Smooth muscle cell (in vitro differentiated cells): Measurements from ENCODE around the gene DACT2. TPM values are rescaled to one million over a fixed set of nuclear protein-coding genes. Genes with fewer than 3 reads are reported as not detected.

Experiments
- DNase-seq: peaks from one replicate; lab custom pipeline; 2025; ENCODE audit not compliant: unreplicated experiment; lab: John Stamatoyannopoulos, UW
- H2AFZ ChIP-seq: fragments of 200-600 bp; sonication (generic); 2 replicates; pipeline ENCODE4 v1.6.0; 2016; ENCODE audit warnings: antibody characterized with exemption, low read depth, mild to moderate bottlenecking
- H3F3A ChIP-seq: fragments of 200-600 bp; sonication (generic); 2 replicates; pipeline ENCODE4 v1.6.0; 2017; ENCODE audit warnings: antibody characterized with exemption, low read depth
- H3K27ac ChIP-seq: fragments of 200-600 bp; sonication (generic); 2 replicates; pipeline ENCODE4 v1.5.1; 2016; ENCODE audit warnings: low read depth, mild to moderate bottlenecking
- H3K27me3 ChIP-seq: fragments of 200-600 bp; sonication (generic); 2 replicates; pipeline ENCODE4 v1.6.1; 2016; ENCODE audit warnings: low read depth, mild to moderate bottlenecking
- H3K36me3 ChIP-seq: fragments of 200-600 bp; sonication (generic); 2 replicates; pipeline ENCODE4 v1.5.1; 2016; ENCODE audit warnings: low read depth
- H3K4me1 ChIP-seq: fragments of 200-600 bp; sonication (generic); 2 replicates; pipeline ENCODE4 v1.5.1; 2016; ENCODE audit warnings: low read depth
- H3K4me2 ChIP-seq: fragments of 200-600 bp; sonication (generic); 2 replicates; pipeline ENCODE4 v1.6.0; 2016; ENCODE audit warnings: mild to moderate bottlenecking
- H3K4me3 ChIP-seq: fragments of 200-600 bp; sonication (generic); 2 replicates; pipeline ENCODE4 v1.5.1; 2016; ENCODE audit warnings: mild to moderate bottlenecking
- H3K79me2 ChIP-seq: fragments of 200-600 bp; sonication (generic); 2 replicates; pipeline ENCODE4 v1.6.0; 2016; ENCODE audit warnings: low read depth, mild to moderate bottlenecking
- H3K9ac ChIP-seq: fragments of 200-600 bp; sonication (generic); 2 replicates; pipeline ENCODE4 v1.6.0; 2016; ENCODE audit warnings: low read depth
- H3K9me3 ChIP-seq: fragments of 200-600 bp; sonication (generic); replicated peaks from 2 replicates; pipeline ENCODE4 v1.5.1; 2016; ENCODE audit warnings: low read depth
- H4K20me1 ChIP-seq: fragments of 200-600 bp; sonication (generic); 2 replicates; pipeline ENCODE4 v1.6.0; 2016; ENCODE audit warnings: low read depth
- WGBS: methylation state at CpG from one replicate; pipeline ENCODE4 v1.1.7; 2016; ENCODE audit warnings: low lambda C conversion rate; 5-methylcytosine and 5-hydroxymethylcytosine counted together
- polyA plus RNA-seq: library from polyadenylated mRNA; unstranded; fragments of >200 nt; fragmentation: Nextera tagmentation; extraction: Ambion mirVana; gene quantifications from 2 replicates; pipeline ENCODE4 v1.2.1, GENCODE V29; 2016
- total RNA-seq: library from RNA; depleted of rRNA; stranded (reverse); fragments of >200 nt; gene quantifications from 2 replicates; pipeline ENCODE4 v1.2.3, GENCODE V29; 2014
- TF ChIP-seq, protein P1 (sequence below): fragments of 200-600 bp; sonication (generic); IDR thresholded peaks from 2 replicates; pipeline ENCODE4 v1.5.1; 2017; ENCODE audit warnings: borderline replicate concordance, mild to moderate bottlenecking, antibody characterized with exemption; ENCODE audit not compliant: insufficient read depth, poor library complexity, severe bottlenecking

DACT2 gene
- total and polyA plus RNA-seq, 2 experiments from 2014 or later = 0.06 to 0.18 TPM

DNA sequence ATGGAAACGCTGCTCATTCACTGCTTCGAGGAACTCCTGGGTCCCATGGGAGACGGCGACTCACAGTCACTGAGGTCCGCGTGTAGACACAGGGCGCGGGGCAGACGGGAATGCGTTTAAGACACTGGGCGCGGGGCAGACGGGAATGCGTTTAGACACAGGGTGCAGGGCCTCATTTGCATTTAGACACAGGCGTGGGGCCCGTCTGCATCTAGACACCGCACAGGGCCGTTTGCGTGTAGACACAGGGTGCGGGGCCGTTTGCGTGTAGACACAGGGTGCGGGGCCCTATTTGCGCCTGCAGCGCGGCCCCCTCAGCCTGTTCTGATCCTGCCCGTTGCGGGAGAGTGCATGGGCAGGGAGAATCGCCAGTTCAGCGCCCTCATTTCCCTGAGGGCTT lies 10.4 kb downstream of the DACT2 start:
- no peak for DNase-seq
- WGBS = 95% methylated on average over 30 of the region's 30 CpGs
- Histone ChIP-seq H3K4me2 (no peak overlapping the region), H3K36me3 (no peaks in the 10 kb centered on the region), H3K79me2 (no peaks in the 10 kb centered on the region), H3K9me3 (no peaks in the 10 kb centered on the region), H4K20me1 (no peaks in the 10 kb centered on the region), H3K27ac (no peak overlapping the region), H3K9ac (no peak overlapping the region), H3K27me3 (no peaks in the 10 kb centered on the region), H3K4me1 (peaks cover 7% of the 10 kb centered on the region), H2AFZ (no peak overlapping the region), H3K4me3 (no peak overlapping the region), H3F3A (no peaks in the 10 kb centered on the region)
- TF ChIP-seq, protein P1, sequence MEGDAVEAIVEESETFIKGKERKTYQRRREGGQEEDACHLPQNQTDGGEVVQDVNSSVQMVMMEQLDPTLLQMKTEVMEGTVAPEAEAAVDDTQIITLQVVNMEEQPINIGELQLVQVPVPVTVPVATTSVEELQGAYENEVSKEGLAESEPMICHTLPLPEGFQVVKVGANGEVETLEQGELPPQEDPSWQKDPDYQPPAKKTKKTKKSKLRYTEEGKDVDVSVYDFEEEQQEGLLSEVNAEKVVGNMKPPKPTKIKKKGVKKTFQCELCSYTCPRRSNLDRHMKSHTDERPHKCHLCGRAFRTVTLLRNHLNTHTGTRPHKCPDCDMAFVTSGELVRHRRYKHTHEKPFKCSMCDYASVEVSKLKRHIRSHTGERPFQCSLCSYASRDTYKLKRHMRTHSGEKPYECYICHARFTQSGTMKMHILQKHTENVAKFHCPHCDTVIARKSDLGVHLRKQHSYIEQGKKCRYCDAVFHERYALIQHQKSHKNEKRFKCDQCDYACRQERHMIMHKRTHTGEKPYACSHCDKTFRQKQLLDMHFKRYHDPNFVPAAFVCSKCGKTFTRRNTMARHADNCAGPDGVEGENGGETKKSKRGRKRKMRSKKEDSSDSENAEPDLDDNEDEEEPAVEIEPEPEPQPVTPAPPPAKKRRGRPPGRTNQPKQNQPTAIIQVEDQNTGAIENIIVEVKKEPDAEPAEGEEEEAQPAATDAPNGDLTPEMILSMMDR = no peak

DNA sequence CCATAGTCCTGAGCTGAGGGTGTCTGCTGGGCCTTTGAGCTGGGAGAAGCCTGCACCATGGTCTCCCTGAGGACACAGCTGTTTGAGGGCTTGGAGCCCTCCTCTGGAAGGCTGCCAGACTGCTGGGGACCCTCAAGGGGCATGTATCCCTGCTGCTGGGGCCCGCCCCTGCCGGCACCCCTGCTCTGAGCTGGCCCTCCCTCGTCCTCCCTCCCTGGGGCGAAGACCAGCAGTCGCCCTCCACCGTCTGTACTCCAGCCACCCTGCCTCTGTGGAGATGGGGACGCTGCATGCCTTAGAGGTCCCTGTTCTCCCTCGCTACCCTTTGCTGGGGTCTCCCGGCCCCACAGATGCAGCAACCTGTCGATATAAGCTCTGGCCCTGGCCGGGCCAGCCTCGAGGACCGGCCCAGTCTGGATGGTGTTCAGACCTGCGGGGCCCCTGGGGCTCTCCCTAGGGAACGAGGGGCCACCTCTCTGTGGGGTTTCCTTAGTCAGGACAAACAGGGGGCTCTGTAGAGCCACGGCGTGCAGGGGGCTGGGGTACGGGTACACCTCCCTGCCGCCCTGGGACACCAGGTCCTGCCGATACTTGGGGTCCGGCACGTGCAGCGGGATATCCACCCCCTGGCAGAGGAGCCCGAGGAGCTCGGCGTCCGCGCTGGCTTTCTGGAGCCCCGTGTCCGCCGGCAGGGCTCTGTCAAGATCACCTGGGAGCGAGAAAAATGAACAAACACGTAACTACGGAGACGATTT lies 11.0 kb downstream of the DACT2 start:
- no peaks in the 10 kb centered on the region for H3K27me3 ChIP-seq
- no peak overlapping the region for H2AFZ ChIP-seq
- TF ChIP-seq, protein P1 = no peak
- H3K4me2 ChIP-seq = no peak overlapping the region
- no peak for DNase-seq
- no peak overlapping the region for H3K27ac ChIP-seq
- no peaks in the 10 kb centered on the region for H3F3A ChIP-seq
- H3K9ac ChIP-seq = no peak overlapping the region
- peaks cover under 1% of the 10 kb centered on the region for H3K4me1 ChIP-seq
- no peaks in the 10 kb centered on the region for H3K79me2 ChIP-seq
- H3K36me3 ChIP-seq = no peaks in the 10 kb centered on the region
- H3K9me3 ChIP-seq = no peaks in the 10 kb centered on the region
- H4K20me1 ChIP-seq = no peaks in the 10 kb centered on the region
- WGBS = 97% methylated on average over 26 of the region's 35 CpGs
- no peak overlapping the region for H3K4me3 ChIP-seq

DNA sequence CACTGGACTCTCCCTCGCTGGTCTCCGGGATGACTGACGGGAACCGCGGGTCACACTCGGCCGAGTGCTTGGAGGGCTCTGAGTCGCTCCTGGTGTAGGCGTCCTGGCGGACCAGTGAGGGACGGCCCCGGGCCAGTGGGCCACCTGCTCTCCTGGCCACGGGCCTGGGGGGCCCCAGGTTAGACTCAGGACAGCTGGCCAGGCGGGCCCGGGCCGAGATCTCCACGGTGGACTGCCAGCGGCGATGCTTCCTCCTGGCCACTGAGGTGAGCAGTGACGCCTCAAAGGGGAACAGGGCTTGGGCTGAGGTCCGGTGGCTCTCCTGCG lies 11.9 kb downstream of the DACT2 start:
- no peak overlapping the region for H2AFZ ChIP-seq
- no peak overlapping the region for H3K4me3 ChIP-seq
- H3K9me3 ChIP-seq = no peaks in the 10 kb centered on the region
- H3K36me3 ChIP-seq = no peaks in the 10 kb centered on the region
- WGBS = 94% methylated on average over 22 of the region's 22 CpGs
- H3F3A ChIP-seq = no peaks in the 10 kb centered on the region
- TF ChIP-seq, protein P1 = no peak
- no peaks in the 10 kb centered on the region for H3K27me3 ChIP-seq
- no peak overlapping the region for H3K27ac ChIP-seq
- DNase-seq = no peak
- no peaks in the 10 kb centered on the region for H3K79me2 ChIP-seq
- H4K20me1 ChIP-seq = no peaks in the 10 kb centered on the region
- H3K9ac ChIP-seq = no peak overlapping the region
- peaks cover under 1% of the 10 kb centered on the region for H3K4me1 ChIP-seq
- no peak overlapping the region for H3K4me2 ChIP-seq
